HepG2 (cell line): Measurements from ENCODE around the gene SPTBN4. TPM values are rescaled to one million over a fixed set of nuclear protein-coding genes. Genes with fewer than 3 reads are reported as not detected.

Experiments
- CEBPB ChIP-seq: IDR thresholded peaks from 2 replicates; pipeline ENCODE4 v1.6.1; 2011; ENCODE audit warnings: low read depth, low read length, improper control_type of control experiment, borderline replicate concordance
- CERS6 ChIP-seq: sonication (generic); formaldehyde crosslinking; IDR thresholded peaks from 2 replicates; pipeline ENCODE4 v1.5.0; 2020; ENCODE audit warnings: missing genetic modification reagents
- JUND ChIP-seq: sonication (generic); formaldehyde crosslinking; IDR thresholded peaks from 2 replicates; pipeline ENCODE4 v1.8.0; 2022; ENCODE audit warnings: mild to moderate bottlenecking, missing genetic modification reagents
- KIAA2018 ChIP-seq: sonication (generic); formaldehyde crosslinking; IDR thresholded peaks from 2 replicates; pipeline ENCODE4 v1.5.0; 2020; ENCODE audit warnings: mild to moderate bottlenecking, missing genetic modification reagents, borderline replicate concordance
- RAD21 ChIP-seq: fragments of 450-650 bp; formaldehyde crosslinking; IDR thresholded peaks from 2 replicates; pipeline ENCODE4 v1.5.0; 2020; ENCODE audit warnings: mild to moderate bottlenecking
- RFX5 ChIP-seq: IDR thresholded peaks from 2 replicates; pipeline ENCODE4 v1.6.1; 2011; ENCODE audit warnings: low read depth, low read length, improper control_type of control experiment
- RXRB ChIP-seq: IDR thresholded peaks from 2 replicates; pipeline ENCODE4 v1.6.1; 2016; ENCODE audit warnings: borderline replicate concordance, missing genetic modification reagents, missing compliant biosample characterization
- THAP9 ChIP-seq: sonication (generic); formaldehyde crosslinking; IDR thresholded peaks from 2 replicates; pipeline ENCODE4; 2020; ENCODE audit warnings: missing genetic modification reagents, mild to moderate bottlenecking, borderline replicate concordance
- ZFP91 ChIP-seq: sonication (generic); formaldehyde crosslinking; IDR thresholded peaks from 2 replicates; pipeline ENCODE4 v1.9.0; 2022; ENCODE audit warnings: missing genetic modification reagents, mild to moderate bottlenecking, borderline replicate concordance
- ZKSCAN1 ChIP-seq: fragments of 150-350 bp; IDR thresholded peaks from 2 replicates; pipeline ENCODE4 v1.6.1; 2014; ENCODE audit warnings: low read length
- ZNF230 ChIP-seq: sonication (generic); formaldehyde crosslinking; IDR thresholded peaks from 2 replicates; pipeline ENCODE4 v1.4.0; 2020; ENCODE audit warnings: mild to moderate bottlenecking, missing genetic modification reagents
- ZNF639 ChIP-seq: conservative IDR thresholded peaks from 2 replicates; pipeline ENCODE4 v1.6.1; 2018; ENCODE audit warnings: missing genetic modification reagents
- polyA plus RNA-seq, 8 experiments: library from polyadenylated mRNA; depleted of rRNA in 3 of 8; stranded (reverse) in 7 of 8; unstranded in 1 of 8; fragments of >200 nt; fragmentation: Illumina TruSeq in 4 of 8; extraction: Trizol in 4 of 8; gene quantifications; 2 replicates each; pipeline versions ENCODE4 v1.2.1 to v1.2.3, GENCODE V29; 2011 to 2016; ENCODE audit warnings: low read depth in 4 of 8, missing spikeins in 1 of 8, mixed read lengths in 1 of 8; ENCODE audit not compliant: insufficient read depth in 1 of 8
- total RNA-seq, 5 experiments: library from RNA; depleted of rRNA; stranded (reverse); fragments of >200 nt; fragmentation: Illumina TruSeq; extraction: Trizol; gene quantifications; 2 replicates each; pipeline ENCODE4 v1.2.3, GENCODE V29; 2016; ENCODE audit warnings: low read depth in 1 of 5

The SPTBN4 gene
- total and polyA plus RNA-seq, 2 of the 13 experiments (the other 11 are each of a cell fraction or from before 2014, with no cell fraction given) = 0.11 TPM

GRCh38 chr19:40444000-40444824 is 22.6 kb upstream of the SPTBN4 start, which contains the start of gene SERTAD3 (continued):
- TF ChIP-seq KIAA2018 = no peak
- peak; percentile 64; the same call in 1 of the 2 replicates for TF ChIP-seq ZNF230 (CRISPR knock-in tag)
- TF ChIP-seq ZFP91 (CRISPR knock-in tag) = peak; percentile 94
- TF ChIP-seq CERS6 = no peak
- TF ChIP-seq THAP9 (CRISPR knock-in tag) = no peak
- TF ChIP-seq ZNF639 = no peak; the same call in 1 of the 2 replicates
- TF ChIP-seq RFX5 = 0 out of 2 replicates have a peak, but pooled peaks have one; percentile 45
- peak; percentile 31; the same call in 1 of the 2 replicates for TF ChIP-seq RAD21
- no peak for TF ChIP-seq JUND (CRISPR knock-in tag)
- no peak for TF ChIP-seq ZKSCAN1
- TF ChIP-seq RXRB (CRISPR knock-in tag) = no peak
- no peak for TF ChIP-seq CEBPB
